EL (cell line): ENCODE data around the gene HGD.
"Not testable (repeated sequence)": the region's sequence is repeated elsewhere in the genome, so short reads cannot be mapped to it uniquely, and the experiment has no call there.

Experiments used
- DNase-seq: peaks from one replicate; pipeline ENCODE4 v3.0.0-alpha.2; 2016

The HGD gene, protein sequence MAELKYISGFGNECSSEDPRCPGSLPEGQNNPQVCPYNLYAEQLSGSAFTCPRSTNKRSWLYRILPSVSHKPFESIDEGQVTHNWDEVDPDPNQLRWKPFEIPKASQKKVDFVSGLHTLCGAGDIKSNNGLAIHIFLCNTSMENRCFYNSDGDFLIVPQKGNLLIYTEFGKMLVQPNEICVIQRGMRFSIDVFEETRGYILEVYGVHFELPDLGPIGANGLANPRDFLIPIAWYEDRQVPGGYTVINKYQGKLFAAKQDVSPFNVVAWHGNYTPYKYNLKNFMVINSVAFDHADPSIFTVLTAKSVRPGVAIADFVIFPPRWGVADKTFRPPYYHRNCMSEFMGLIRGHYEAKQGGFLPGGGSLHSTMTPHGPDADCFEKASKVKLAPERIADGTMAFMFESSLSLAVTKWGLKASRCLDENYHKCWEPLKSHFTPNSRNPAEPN

DNA sequence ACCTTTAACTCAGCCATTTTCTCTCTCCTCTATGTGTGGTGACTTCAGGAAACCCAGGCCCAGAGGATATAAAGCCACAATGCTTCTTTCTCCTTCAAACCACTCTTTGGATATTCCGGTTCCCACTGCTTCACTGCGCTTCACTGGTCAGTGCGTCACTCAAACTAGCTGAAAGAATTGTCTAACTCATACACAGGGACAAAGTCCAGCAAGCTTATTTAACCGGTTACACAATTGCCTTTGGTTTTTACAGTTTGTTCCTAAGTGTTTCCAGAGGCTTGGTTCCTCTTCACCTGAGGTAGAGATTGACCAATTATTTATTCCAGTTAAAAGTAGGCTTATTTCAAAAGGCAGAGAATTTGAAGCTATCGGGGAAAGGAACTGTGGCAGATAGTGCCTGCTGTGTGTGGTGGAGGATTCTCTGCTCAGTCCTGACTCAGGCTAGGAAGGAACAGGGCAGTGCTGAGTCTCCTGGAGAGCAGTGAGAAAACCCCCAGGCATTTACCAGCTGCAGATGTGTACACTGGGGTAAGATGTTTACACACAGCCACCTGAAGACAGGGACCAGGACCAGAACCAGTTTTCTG is at the start of gene HGD:
TSS of gene HGD (minus strand) at position 145 of the 587 bp plus-strand sequence. CDS start at position 17, 128 bp downstream.
- DNase-seq, result no peak

DNA sequence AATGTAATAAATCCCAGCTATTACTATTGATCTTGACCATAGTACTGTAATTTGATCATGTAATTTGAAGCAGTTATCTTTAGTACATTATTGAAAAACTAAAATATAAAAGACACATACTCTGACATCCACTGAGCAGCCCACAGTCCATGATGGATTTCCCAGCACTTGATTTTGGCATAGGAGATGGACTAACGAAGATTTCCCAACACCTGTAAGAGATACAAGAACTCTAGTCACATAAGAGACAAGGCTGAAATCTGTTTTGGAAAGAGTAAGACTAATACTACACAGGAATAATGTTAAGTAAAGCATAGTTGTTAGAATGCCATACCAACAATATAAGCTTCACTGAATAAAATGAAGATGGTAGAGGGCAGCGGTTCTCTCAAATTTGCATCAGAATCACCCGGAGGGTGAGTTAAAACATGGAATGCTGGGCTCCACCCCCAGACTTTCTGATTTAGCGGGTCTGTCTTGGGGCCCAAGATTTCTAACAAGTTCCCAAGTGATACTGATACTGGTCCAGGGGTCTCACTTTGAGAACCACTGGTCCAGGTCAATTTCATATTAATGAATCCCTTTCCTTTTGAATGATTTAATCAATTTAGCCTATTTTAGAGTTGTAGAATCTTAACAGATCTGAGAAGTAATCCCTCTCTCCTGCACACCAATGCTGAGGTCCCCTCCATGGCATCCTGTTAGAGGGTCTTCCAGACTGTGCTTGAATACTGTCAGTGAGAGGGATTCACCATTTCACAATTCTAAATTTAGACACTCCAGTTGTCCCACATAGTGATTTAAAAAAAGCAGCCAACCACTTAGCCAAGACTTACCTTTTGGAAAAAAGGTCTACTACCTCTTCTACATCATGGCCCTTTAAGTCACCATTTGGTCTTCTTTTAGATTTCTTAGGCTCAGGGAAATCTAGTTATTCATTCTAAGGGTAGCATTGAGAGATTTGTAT is 48.8 kb upstream of the HGD start:
- DNase-seq, result no peak

DNA sequence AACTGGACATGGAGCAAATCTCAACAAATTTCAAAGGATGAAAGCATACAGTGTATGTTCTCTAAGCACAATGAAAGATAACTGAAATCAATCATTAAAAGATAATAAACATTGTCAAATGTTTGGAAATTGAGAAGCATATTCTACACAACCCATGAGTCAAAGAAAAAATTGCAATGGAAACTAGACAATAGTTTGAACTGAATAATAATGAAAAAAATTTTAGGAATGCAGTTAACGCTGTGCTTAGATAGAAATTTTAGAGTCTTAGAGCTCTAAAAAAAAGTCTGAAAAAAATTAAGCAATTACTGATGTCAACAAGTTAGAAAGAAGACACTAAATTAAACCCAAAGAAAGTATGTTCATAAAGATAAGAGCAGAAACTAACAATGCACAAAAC is 44.8 kb upstream of the HGD start:
- peak; percentile 45 for DNase-seq

DNA sequence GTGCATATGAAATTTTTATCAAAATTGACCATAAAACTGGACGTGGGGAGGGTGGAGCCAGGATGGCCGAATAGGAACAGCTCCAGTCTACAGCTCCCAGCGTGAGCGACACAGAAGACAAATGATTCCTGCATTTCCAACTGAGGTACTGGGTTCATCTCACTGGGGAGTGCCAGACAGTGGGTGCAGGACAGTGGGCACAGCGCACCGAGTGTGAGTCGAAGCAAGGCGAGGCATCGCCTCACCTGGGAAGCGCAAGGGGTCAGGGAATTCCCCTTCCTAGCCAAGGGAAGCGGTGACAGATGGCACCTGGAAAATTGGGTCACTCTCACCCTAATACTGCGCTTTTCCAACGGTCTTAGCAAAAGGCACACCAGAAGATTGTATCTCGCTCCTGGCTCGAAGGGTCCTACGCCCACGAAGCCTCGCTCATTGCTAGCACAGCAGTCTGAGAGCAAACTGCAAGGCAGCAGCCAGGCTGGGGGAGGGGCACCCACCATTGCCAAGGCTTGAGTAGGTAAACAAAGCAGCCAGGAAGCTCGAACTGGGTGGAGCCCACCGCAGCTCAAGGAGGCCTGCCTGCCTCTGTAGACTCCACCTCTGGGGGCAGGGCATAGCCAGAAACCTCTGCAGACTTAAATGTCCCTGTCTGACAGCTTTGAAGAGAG is 37.3 kb upstream of the HGD start:
- not testable (repeated sequence) for DNase-seq

DNA sequence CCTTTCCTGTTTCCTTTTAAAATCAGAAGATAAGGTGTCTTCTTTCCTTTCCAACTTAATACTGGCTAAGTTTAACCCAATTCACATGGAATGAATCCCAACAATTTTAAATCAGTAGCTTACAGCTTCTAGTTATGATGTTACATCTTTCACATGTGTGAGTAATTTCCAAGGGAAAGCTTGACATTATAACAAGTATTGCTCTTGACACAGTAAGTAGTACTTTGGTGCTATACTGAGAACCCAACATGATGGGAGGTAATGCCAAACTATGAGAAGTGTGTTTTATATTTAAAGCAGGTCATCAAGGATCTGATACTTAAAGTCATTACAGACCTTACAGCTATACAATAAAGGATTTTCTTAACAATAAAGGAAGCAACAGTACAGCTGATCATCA is 31.2 kb upstream of the HGD start:
- no peak for DNase-seq

DNA sequence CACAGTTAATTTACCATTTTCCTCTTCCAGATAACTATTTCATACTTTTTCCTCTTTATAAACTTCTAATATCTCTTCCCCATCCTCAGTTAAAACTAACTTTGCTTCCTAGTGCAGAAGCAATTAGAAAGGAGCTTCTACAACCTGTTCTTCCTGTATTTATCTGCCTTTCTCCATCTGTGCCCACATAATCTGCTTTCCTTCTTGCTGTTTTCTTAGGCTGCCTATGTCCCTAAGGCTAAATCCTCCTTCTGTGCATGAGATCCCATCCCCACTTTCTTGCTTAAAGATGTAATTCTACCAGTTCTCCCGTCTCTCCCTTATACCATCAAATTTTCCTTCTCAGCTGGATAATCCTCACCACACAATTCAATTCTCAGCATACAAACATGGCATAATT is 28.3 kb upstream of the HGD start:
- DNase-seq, result no peak

DNA sequence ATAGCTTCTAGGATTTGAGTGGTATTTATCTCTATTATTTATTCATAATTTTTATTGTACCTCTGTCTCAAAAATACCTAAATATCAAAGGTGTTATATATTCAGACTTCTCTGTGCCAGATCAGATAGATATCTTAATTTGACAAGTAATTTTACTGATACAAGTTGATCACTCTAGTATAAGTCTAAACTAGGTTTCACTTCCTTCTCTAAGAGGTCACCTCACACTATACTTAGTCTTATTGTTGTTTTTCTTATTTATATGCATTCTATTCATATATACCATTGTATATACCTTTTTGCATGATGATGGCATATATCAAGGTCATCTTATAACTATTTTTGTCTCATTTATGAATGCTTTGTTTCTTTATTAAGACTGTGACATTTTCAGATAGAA is 26.4 kb upstream of the HGD start:
- DNase-seq, result no peak

DNA sequence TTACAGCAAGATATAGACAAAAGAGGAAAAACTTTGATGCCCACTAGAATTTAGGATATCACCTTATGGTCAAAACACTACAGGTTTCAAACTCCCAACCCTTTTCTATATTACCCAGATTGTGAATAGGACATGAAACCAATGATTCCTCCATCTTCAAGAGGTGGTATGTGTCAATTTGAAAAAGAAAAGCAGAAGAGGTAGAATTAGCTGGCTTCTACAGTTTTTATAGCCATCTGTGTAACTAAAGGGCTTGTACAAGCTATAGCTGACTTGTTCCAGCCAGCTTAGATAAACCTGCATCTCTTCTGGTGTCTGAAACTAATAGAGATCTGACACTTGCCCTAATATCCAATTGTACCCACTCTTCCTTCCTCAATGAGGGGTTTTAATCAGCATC is 24.9 kb upstream of the HGD start:
- no peak for DNase-seq

DNA sequence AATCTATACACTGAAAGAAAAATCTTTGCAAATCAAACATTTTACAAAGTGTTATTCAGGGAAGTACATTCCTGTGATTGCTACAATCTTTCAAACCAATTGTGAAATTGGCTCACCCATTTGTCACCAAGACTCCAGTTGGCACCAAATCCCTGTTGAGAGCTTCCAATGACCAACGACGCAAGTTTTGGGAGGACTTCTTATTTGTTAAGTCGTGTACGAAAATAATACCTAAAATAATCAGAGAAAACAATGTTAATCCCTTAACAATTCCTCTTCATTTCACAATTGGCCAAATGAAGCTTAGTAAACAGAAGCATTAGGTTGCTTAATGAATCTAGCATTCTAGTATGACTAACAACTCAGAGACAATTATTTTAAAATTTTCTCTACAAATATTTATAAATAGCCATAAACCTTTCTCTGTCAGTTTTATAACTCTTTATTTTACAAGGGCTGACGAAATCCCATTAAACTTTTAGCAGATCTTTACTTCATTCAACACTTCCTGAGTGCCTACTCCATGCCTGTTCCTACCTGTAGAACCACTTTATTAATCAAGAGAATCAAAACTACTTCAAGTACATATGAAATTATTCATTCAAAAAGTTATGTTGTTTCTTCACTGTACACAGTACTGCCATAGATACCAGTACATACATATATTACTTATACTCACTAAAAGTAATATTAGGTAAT is 24.0 kb upstream of the HGD start:
- DNase-seq, result no peak

DNA sequence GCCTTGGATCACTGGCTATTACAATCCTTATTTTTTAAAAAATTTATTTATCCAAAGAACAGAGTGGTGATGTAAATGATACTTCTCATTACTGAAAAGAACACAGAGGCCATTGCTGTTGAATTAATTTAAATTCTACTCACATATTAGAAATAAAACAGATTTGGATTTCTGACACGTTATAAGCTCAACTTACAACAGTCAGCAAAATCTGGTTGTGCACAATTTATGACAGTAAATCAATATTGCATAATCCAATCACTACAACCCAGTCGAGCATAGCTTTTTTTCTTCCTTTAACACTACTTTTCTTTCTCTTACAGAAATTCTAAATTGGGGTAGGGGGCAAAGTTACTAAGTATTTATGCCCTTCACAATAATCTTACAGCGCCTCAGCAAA is 17.3 kb upstream of the HGD start:
- DNase-seq, result no peak

DNA sequence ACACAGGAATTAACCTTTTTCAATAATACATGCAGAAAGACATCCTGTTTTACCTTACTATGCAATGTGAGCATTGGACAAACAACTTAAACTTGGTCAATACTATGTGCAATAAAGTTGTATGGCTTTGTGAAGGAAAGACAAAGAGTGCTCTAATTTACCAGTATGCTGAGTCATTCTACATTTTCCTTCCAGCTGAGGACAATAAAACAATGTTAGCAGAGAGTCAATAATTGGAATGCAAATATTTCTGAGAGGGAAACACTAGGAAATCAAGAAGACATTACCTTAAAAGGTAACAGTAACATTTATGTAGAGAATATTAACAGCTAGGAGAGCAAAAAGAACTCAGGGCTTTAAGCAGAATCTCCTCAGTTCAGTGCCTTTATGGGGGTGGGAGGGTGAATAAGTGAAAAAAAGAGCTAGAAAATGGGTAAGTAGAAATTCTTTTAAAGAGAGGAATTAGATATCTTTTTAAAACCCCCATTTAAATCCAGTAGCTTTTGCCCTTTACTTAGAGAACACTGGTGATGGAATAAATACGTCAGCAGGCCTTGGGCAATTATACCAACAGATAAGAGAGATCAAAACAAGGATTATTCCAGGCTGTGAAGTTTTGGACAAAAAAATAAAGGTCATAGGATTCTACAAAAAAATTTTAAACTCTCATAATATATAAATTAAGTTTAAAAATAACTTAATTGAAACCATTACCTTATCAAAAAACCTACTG is 11.6 kb upstream of the HGD start:
- DNase-seq, result peak; percentile 50

DNA sequence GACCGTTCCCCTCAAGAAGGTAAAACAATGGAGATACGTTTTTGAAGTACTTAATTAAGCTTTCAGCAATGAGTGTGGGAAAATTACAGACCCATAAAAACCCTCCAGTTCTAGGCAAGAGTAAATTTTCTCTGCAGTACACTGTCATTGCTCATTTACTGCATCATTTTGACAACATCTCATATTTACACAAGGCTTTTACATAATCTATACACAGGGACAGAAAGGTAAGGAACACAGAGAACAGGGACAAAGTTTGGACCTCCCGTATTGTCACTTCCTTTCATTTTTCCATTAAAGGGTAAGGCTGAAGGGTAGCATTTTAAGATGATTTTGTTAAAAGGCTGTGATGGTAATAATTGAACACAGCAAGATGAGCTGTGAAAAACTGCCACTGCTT is 7.4 kb upstream of the HGD start:
- no peak for DNase-seq

DNA sequence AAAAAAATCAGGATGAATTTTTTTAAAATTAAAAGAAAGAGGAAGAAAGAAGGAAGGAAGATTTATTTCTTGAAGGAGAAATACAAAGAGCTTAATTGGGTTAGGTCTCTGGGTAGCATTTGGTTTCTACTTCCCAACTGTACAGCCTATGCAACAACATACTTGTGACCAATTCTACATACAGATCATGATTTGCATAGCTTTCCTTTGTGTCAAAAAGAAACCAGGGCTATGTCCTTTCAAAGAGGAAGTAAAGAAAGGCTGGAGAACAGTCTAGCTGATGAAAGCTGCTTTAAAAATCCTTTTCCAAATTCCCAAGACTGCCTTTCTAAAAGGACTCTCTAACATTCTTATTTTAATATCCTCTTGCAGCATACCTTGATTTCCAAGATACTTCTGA is 6.1 kb upstream of the HGD start:
- peak; percentile 65 for DNase-seq

DNA sequence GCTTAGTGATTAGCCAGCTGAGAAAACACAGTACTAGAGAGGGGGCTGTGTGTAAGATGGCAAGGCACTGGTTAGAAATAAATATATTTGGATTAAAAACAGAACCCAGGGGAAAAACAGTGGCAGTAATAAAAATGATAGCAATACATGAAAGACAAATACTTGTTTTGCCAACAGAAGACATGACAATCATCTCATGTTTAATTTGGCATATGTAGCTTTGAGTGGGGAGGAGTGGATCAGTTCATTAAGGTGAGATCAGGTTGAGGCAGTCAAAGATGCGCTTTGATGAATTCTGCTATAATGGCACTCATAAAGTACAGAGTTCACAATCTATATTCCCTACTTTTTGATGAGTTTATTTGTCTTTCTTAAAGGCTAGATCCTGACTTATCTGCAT is 3.4 kb upstream of the HGD start:
- DNase-seq, result no peak

DNA sequence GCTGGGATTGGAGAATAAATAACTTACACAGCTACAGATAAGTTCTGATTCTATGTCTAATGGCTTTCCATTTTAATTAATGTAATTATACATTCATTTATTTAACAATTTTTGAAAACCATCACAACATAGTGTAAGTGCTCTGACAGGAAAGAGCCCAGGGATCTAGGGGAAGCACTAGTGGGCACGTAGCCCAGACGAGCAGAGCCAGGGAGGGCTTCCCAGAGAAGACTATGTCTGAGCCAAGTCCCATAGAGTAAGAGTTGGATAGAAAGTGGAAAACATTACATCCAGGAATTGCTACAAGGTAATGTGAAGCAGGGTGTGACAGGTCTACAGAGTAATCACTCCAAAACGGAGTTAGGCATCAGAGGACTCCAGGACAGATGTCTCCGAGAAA is 2.9 kb upstream of the HGD start:
- no peak for DNase-seq

DNA sequence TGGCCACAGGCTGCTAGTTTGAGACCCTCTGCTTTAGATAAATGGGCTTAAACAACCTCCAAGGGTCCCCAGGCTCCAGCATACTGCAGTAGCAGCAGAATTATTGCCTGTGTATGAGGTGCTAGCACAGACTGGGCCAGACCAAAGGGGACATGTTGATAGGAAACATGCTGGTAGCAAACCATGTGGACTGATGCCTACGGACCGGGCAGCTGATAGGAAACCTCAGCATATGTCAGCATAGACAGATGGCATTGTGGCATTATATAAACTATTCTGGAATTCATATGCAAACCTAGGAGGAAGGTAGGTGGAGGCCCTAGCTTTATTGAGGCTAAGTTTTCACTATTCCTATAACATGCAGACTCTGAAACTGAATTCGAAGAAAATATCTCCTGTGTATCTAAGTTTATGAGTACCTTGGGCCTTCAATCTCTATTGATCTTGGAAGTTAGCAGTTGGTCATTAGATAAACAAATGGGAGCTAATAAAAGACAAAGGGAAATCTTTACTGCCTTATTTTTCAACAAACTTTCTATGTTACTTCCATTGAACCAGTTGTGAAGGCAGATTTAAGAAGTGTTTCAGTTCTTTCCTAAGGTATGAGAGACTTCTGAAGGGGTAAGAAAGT is 1.7 kb upstream of the HGD start:
- no peak for DNase-seq

DNA sequence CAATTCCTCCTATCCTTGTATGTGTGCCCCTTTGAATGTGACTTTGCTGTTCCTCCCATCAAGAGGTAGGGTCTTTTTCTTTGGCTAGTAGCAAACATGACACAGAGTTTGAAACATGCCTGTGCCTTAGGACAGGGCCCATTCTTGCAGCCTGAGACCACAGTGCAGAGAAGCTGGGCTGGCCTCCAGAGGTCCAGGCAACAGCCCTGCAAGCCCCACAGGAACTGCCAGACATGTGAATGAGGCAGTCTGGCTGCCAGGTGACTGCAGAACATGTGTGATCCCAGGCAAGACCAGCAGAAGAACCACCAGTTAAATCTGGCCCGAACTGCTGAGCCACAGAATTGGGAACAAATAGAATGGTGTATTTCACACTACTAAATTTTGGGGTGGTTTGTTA is 1.2 kb upstream of the HGD start:
- DNase-seq, result no peak

DNA sequence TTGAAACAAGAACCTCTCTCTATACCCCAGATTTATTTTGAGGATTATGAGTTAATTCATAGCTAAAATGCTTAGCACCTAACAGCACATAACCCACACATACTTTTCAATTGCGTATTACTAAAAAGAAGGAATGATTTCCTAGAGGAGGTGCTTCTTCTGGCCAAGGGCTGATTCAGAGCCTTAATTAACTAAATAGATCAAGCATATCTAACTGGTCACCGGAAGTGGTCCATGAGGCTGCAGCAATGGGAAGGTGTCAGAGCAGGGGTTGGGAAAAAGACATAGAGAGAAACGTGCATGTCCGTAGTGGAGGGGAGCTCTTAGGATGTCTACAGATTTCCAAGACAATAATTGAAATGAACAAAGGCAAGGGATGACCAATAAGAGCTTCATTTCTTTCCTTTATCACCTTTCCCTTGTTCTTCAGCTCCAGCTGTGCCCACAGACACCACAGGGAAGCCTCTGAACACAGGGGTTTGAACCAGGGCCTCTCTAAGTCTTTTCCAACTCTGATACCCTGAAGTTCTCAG is 467 bp downstream of the HGD start:
- no peak for DNase-seq

DNA sequence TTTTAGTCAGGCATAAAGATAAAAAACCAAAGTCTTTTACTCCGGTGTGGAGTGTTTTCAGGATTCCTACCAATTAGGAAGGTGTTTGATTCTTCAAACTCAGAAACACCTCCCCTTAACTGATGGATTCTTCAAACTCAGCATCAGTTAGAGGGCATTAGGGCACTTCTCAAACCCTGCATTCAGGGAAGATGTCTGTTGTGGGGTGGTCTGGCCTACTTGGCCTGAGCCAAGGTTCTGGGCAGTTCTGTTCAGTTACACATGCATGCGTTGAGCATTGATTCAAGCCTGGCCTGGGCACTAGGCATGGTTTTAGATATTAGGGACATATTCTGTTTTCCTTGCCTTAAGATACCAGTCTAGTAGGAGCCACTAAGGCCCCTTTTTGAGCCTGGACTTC is 1.0 kb downstream of the HGD start:
- DNase-seq, result no peak

DNA sequence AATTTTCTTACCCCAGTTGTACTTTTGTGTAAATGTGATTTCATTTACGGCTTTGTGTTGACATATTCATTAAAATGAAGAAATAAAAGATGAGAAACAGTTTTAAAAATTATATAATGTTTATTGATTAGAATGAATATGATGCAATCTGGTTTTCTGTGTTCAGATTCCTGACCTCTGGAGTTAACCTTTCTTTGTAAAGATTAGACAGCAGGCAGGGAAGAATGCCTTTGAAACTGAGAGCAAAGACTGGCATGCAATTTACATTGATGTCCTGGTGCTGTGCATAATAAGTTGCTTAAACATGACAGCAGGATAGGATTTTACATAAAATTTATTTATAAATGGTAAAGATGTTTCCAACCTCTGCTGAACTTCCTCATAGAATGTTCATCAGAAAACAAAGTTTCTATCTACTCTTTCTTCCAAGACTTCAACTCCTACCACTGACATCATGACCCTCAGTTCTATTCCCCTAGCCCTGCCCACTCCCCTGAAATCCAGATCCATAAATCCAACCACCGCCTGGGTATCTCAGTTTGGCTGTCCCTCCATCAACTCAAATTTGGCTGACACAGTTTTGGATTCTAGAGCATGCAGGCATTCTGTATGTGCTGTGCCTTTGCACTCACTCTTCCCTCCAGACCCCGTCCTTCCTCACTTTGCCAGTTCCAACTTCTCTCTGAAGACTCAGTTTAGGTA is 1.7 kb downstream of the HGD start:
- DNase-seq, result no peak
